SK-N-SH (cell line): ENCODE data around the gene DPEP3. TPM values are rescaled to one million over a fixed set of nuclear protein-coding genes. Genes with fewer than 3 reads are reported as not detected.

Experiments used
- CTCF ChIA-PET: fragments of 300-600, 350-600 bp; formaldehyde crosslinking; extraction: SDS; loops from one replicate; lab custom pipeline; 2021; lab: Yijun Ruan, JAX
- POLR2A ChIA-PET: fragments of 350-600 bp; sonication (Branson Sonifier 250); formaldehyde crosslinking; extraction: SDS; loops from one replicate; lab custom pipeline; 2020; ENCODE audit warnings: antibody characterized with exemption, inconsistent platforms; lab: Yijun Ruan, JAX
- DNase-seq: peaks from one replicate; pipeline ENCODE4 v3.0.0; 2012
- H2AFZ ChIP-seq: fragments of 200-600 bp; sonication (generic); 2 replicates; pipeline ENCODE4 v1.8.1; 2016; ENCODE audit warnings: antibody characterized with exemption, mild to moderate bottlenecking, low read depth
- H3F3A ChIP-seq: fragments of 200-600 bp; sonication (generic); replicated peaks from 2 replicates; pipeline ENCODE3; 2016; ENCODE audit warnings: antibody characterized with exemption, mild to moderate bottlenecking; ENCODE audit not compliant: insufficient read depth
- H3K27ac ChIP-seq, 2 experiments: fragments of 200-500 bp in 1 of 2; fragments of 200-600 bp in 1 of 2; sonication (Bioruptor generic) in 1 of 2; sonication (generic), shearing (Covaris generic) in 1 of 2; 2 replicates each; pipeline versions ENCODE4 v1.5.1 to v1.6.1; 2014 to 2016; ENCODE audit warnings: low read depth in 2 of 2, inconsistent platforms in 1 of 2, low read length in 1 of 2, mild to moderate bottlenecking in 1 of 2, mixed read lengths in 1 of 2
- H3K27me3 ChIP-seq: fragments of 200-600 bp; sonication (generic), shearing (Covaris generic); 2 replicates; pipeline ENCODE4 v1.6.1; 2016; ENCODE audit warnings: mixed run types; ENCODE audit not compliant: insufficient read depth
- H3K36me3 ChIP-seq, 2 experiments: fragments of 200-500 bp in 1 of 2; fragments of 200-600 bp in 1 of 2; sonication (Bioruptor generic) in 1 of 2; sonication (generic) in 1 of 2; replicated peaks in 1 of 2; 2 replicates each; pipeline versions ENCODE3 to v1.5.1; 2014 to 2016; ENCODE audit warnings: low read length in 1 of 2, mild to moderate bottlenecking in 1 of 2; ENCODE audit not compliant: insufficient read depth in 2 of 2, control insufficient read depth in 1 of 2
- H3K4me1 ChIP-seq, 2 experiments: fragments of 200-500 bp in 1 of 2; fragments of 200-600 bp in 1 of 2; sonication (Bioruptor generic) in 1 of 2; sonication (generic), shearing (Covaris generic) in 1 of 2; 2 replicates each; pipeline versions ENCODE4 v1.5.1 to v1.6.1; 2014 to 2016; ENCODE audit warnings: low read depth in 1 of 2, low read length in 1 of 2, mixed run types in 1 of 2; ENCODE audit not compliant: insufficient read depth in 2 of 2, control insufficient read depth in 1 of 2
- H3K4me2 ChIP-seq: fragments of 200-600 bp; sonication (generic), shearing (Covaris generic); 2 replicates; pipeline ENCODE4 v1.6.1; 2017; ENCODE audit warnings: mixed run types
- H3K4me3 ChIP-seq, 2 experiments: fragments of 200-500 bp in 1 of 2; fragments of 200-600 bp in 1 of 2; sonication (Bioruptor generic) in 1 of 2; sonication (generic), shearing (Covaris generic) in 1 of 2; 2 replicates each; pipeline versions ENCODE4 v1.5.1 to v1.8.1; 2014 to 2016; ENCODE audit warnings: low read depth in 2 of 2, inconsistent platforms in 1 of 2, low read length in 1 of 2, mild to moderate bottlenecking in 1 of 2, mixed read lengths in 1 of 2, moderate library complexity in 1 of 2
- H3K79me2 ChIP-seq: fragments of 200-600 bp; sonication (generic); 2 replicates; pipeline ENCODE4 v1.8.1; 2017; ENCODE audit warnings: mild to moderate bottlenecking; ENCODE audit not compliant: insufficient read depth
- H3K9ac ChIP-seq: fragments of 200-600 bp; sonication (generic); 2 replicates; pipeline ENCODE4 v1.6.1; 2017; ENCODE audit warnings: mixed run types
- H3K9me2 ChIP-seq: fragments of 200-600 bp; sonication (generic); 2 replicates; pipeline ENCODE4 v1.6.1; 2017; ENCODE audit warnings: mixed run types
- H3K9me3 ChIP-seq: fragments of 200-600 bp; sonication (generic); 2 replicates; pipeline ENCODE4 v1.6.1; 2017; ENCODE audit warnings: mixed run types, mild to moderate bottlenecking, moderate library complexity
- H4K20me1 ChIP-seq: fragments of 200-600 bp; sonication (generic); 2 replicates; pipeline ENCODE4 v1.6.1; 2017; ENCODE audit warnings: mild to moderate bottlenecking, mixed run types; ENCODE audit not compliant: insufficient read depth
- CHD2 ChIP-seq: fragments of 150-350 bp; IDR thresholded peaks from 2 replicates; pipeline ENCODE4 v1.6.1; 2018; ENCODE audit warnings: low read length; ENCODE audit not compliant: partially characterized antibody
- EP300 ChIP-seq, 2 experiments: IDR thresholded peaks; 2 replicates each; pipeline versions ENCODE4 v1.4.0 to v1.6.1; 2012; ENCODE audit warnings: borderline replicate concordance in 1 of 2, low read depth in 1 of 2, low read length in 1 of 2
- JUND ChIP-seq: IDR thresholded peaks from 2 replicates; pipeline ENCODE4 v1.4.0; 2012
- NFIC ChIP-seq: IDR thresholded peaks from 2 replicates; pipeline ENCODE4 v1.4.0; 2012; ENCODE audit warnings: borderline replicate concordance
- RCOR1 ChIP-seq: fragments of 150-350 bp; IDR thresholded peaks from 2 replicates; pipeline ENCODE4 v1.6.1; 2017; ENCODE audit warnings: antibody characterized with exemption, low read length
- RFX5 ChIP-seq: IDR thresholded peaks from 2 replicates; pipeline ENCODE4 v1.6.1; 2012; ENCODE audit warnings: mild to moderate bottlenecking, improper control_type of control experiment, low read length
- SMC3 ChIP-seq: IDR thresholded peaks from 2 replicates; pipeline ENCODE4 v1.6.1; 2012; ENCODE audit warnings: low read depth, low read length, improper control_type of control experiment
- WGBS: methylation state at CpG from one replicate; pipeline ENCODE4 v1.1.6; 2017; ENCODE audit warnings: low lambda C conversion rate; 5-methylcytosine and 5-hydroxymethylcytosine counted together
- polyA plus RNA-seq, 3 experiments: library from polyadenylated mRNA; depleted of rRNA; stranded (reverse); fragments of >200 nt; gene quantifications; 2 replicates each; pipeline ENCODE4 v1.2.3, GENCODE V29; 2012
- TF ChIP-seq, protein P1 (sequence below): IDR thresholded peaks from 2 replicates; pipeline ENCODE4 v1.4.0; 2012; ENCODE audit warnings: low read depth, borderline replicate concordance
- TF ChIP-seq, protein P2 (sequence below): IDR thresholded peaks from 2 replicates; pipeline ENCODE4 v1.4.0; 2012; ENCODE audit warnings: low read depth, borderline replicate concordance

Gene DPEP3
- polyA plus RNA-seq, 1 of the 3 experiments (the other 2 are of a cell fraction) = not detected

DNA sequence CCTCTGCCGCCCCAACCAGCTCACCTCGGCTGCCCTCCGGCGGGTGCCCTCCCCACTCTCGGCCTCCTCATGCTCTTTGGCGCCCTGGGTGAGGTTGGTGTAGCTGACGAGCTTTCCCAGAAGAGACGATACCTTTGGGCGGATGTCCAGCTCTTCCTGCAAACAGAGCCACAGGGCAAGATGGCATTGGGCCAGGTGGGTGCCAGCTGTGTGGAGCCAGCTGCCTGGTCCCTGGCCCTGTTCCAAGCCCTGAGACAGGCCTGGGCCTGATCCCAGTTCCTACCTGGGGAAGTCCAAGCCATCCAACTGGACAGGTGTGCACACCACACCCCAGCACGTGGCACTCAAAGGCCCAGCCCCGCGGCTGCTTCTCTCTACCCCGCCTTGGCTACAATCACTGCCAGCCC lies 18.7 kb downstream of the DPEP3 start:
- Histone ChIP-seq H3K36me3 (peaks cover 39 to 60% of the 10 kb centered on the region in 2 experiments), H3F3A (no peaks in the 10 kb centered on the region), H3K4me1 (peaks cover 11 to 27% of the 10 kb centered on the region in 2 experiments; a peak in 3 of 4 replicates), H3K79me2 (peaks cover 70% of the 10 kb centered on the region), H3K4me2 (no peak overlapping the region), H3K27ac (peak overlapping the region in 1 of 2 experiments; percentile 7; a peak in 1 of 4 replicates), H3K9ac (no peak overlapping the region), H4K20me1 (peaks cover 49% of the 10 kb centered on the region), H3K9me2 (no peaks in the 10 kb centered on the region), H2AFZ (no peak overlapping the region), H3K9me3 (no peaks in the 10 kb centered on the region), H3K4me3 (no peak overlapping the region), H3K27me3 (no peaks in the 10 kb centered on the region)
- peak; percentile 82 for DNase-seq
- ChIA-PET CTCF (interaction anchor here (0.7 to 4.4 kb wide), 6 partner anchors 11 to 108 kb away, joined by 3 to 32 read pairs (median 6); partner anchors contain the start of gene NRN1L), POLR2A (no interaction called here)
- 74% methylated on average over 6 of the region's 13 CpGs for WGBS
- TF ChIP-seq, protein P1, sequence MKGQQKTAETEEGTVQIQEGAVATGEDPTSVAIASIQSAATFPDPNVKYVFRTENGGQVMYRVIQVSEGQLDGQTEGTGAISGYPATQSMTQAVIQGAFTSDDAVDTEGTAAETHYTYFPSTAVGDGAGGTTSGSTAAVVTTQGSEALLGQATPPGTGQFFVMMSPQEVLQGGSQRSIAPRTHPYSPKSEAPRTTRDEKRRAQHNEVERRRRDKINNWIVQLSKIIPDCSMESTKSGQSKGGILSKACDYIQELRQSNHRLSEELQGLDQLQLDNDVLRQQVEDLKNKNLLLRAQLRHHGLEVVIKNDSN = no peak
- TF ChIP-seq CHD2 = peak; percentile 36
- TF ChIP-seq NFIC = no peak

DNA sequence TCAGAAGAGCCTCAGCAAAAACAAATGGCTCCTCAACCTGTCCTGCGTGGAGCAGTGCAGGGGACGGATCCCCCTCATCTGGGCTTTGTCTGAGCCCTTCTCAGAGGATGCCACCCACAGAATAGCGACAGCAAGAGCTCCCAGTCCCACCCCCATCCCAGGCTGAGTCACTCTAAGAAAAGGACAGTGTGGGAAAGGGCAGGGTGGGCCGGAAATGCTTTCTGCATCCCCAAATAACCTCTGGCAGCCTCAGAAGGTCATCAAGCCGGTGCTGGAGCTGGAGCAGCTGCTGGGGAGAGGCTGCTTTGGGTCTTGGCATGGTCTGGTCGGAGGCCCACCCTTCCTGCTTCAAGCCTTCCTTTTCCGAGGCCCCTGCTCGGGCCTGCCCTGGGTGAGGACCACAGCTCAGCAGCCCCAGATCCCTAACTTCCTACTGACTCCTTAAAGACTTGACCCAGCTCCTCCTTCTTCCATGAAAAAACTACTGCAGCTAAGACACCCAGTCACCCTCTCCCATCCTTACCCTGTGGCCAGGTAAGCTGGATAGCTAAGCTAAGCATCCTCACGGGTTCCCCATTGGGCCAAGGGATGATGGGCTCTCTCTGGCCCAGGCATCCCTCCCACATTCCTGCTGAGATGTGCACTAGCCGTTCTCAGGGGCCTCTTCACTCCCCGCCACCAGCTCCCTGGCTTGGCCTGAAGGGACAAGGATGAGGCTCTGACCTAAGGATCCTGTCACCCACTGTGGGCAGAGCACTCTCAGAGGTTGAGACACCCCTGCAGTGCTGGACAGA lies 20.6 kb downstream of the DPEP3 start:
- Histone ChIP-seq H3K9me3 (no peaks in the 10 kb centered on the region), H3K4me3 (no peak overlapping the region), H3K9ac (0 out of 2 replicates have a peak overlapping the region, but pooled peaks have one; percentile 0), H3K79me2 (peaks cover 64% of the 10 kb centered on the region), H3F3A (no peaks in the 10 kb centered on the region)
- POLR2A ChIA-PET = interaction anchor here (0.5 to 1.6 kb wide), 4 partner anchors 9 to 787 kb away, joined by 3 to 4 read pairs (median 4); partner anchors contain the start of gene RANBP10
- 91% methylated on average over 8 of the region's 11 CpGs for WGBS
- TF ChIP-seq CHD2 (no peak), EP300 (IDR thresholded peaks at IDR 0.05; ENCODE audit: borderline replicate concordance in 1 of 2, low read depth in 1 of 2, low read length in 1 of 2) (no peak), JUND (no peak), SMC3 (no peak), RFX5 (no peak), RCOR1 (no peak)
- TF ChIP-seq, protein P1 = no peak
- TF ChIP-seq, protein P2, sequence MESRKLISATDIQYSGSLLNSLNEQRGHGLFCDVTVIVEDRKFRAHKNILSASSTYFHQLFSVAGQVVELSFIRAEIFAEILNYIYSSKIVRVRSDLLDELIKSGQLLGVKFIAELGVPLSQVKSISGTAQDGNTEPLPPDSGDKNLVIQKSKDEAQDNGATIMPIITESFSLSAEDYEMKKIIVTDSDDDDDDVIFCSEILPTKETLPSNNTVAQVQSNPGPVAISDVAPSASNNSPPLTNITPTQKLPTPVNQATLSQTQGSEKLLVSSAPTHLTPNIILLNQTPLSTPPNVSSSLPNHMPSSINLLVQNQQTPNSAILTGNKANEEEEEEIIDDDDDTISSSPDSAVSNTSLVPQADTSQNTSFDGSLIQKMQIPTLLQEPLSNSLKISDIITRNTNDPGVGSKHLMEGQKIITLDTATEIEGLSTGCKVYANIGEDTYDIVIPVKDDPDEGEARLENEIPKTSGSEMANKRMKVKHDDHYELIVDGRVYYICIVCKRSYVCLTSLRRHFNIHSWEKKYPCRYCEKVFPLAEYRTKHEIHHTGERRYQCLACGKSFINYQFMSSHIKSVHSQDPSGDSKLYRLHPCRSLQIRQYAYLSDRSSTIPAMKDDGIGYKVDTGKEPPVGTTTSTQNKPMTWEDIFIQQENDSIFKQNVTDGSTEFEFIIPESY = no peak
- TF ChIP-seq, all 33 proteins: peak for 0
- CTCF ChIA-PET = interaction anchor here (0.7 to 4.4 kb wide), 5 partner anchors 9 to 81 kb away, joined by 3 to 32 read pairs (median 7); no protein-coding TSS in a partner anchor
- Histone ChIP-seq H4K20me1 (peaks cover 32% of the 10 kb centered on the region), H3K27me3 (no peaks in the 10 kb centered on the region), H3K9me2 (no peaks in the 10 kb centered on the region), H3K36me3 (peaks cover 41 to 59% of the 10 kb centered on the region in 2 experiments), H3K4me2 (peak overlapping the region; percentile 12; the same call in 1 of the 2 replicates), H2AFZ (no peak overlapping the region), H3K27ac (peak overlapping the region in 1 of 2 experiments; percentile 37; a peak in 1 of 4 replicates), H3K4me1 (peaks cover 0 to 16% of the 10 kb centered on the region in 2 experiments; a peak in 1 of 4 replicates)
- no peak for DNase-seq
